SHP77 (cell line): ENCODE results near the gene DBX2.
"Not testable (repeated sequence)": the region's sequence is repeated elsewhere in the genome, so short reads cannot be mapped to it uniquely, and the experiment has no call there.

Experiments used
- DNase-seq, 2 experiments: peaks; one replicate each; lab custom pipeline; 2025; lab: John Stamatoyannopoulos, UW

DBX2 gene

DNA sequence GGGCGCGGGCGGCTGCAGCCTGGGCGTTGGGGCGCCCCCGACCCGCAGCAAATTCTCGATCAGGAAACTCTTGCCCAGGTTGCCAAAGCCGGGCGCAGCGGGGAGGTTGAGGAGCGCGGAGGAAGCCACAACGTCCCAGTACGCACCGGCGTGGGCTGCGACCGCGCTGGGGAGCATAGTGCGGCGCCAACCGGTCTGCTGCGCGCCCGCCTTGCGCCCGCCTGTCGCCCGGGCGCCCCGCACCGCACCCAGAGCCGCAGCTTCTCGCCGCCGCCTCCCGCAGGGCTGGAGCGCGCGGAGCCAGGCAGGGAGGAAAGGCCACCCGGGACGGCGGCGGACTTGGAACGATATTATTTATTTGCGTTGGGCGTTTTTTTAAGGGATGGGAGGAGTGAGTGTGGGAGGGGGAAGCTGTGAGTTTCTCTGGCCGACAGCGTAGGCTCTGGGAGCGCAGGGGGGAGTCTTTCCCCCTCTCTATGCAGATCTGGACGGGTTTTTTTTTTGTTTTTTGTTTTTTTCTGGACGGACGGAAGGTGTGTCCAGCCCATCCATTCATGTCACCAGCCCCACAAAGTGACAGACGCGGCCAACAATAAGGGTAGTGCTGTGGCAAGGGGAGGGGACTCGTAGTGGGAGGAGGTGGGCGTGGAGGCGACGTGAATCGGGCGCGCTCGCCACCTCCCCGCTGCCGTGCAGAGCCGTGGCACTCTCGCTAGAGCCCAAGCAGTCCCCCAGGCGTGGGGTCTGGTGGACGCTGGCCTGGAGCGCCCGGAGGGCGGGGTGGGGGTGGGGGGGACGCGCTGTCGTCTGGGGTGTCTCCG, at the start of gene DBX2:
Gene DBX2 (minus strand): TSS at position 349 of the 821 bp plus-strand sequence. CDS start 172 bp downstream, at position 177.
- no peak for DNase-seq

GRCh38 chr12:45098766-45099165, 47.9 kb upstream of the DBX2 start:
- DNase-seq, result no peak

GRCh38 chr12:45095417-45095816, 44.5 kb upstream of the DBX2 start:
- not testable (repeated sequence) for DNase-seq

DNA sequence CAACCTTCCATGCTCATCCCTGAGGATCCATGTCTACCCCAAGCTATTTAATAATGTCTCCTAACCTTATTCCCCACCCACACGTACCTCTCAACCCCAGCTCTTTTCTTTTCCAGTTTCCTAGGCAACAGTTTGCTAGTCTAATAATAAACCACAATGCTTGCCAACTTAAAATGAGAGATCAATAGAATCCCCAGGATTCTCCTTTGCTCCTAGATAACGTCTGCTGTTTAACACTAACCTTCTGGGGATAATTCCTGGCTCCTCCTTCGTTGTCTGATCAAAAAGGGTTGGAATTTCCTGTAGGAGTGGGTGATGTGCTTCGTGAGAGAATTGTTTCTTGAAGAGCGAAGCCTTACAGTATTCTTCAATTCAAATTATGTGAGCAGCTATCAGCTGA, 42.2 kb upstream of the DBX2 start:
- DNase-seq, result no peak

- DNase-seq, result no peak
These were observed 38.6 kb upstream of the DBX2 start for GRCh38 chr12:45089411-45090075.

GRCh38 chr12:45088608-45089007, 37.7 kb upstream of the DBX2 start:
- DNase-seq, result no peak

- not testable (repeated sequence) for DNase-seq
These were observed 33.3 kb upstream of the DBX2 start for GRCh38 chr12:45084248-45084647.

GRCh38 chr12:45077251-45077650, 26.4 kb upstream of the DBX2 start:
- DNase-seq, result no peak

DNA sequence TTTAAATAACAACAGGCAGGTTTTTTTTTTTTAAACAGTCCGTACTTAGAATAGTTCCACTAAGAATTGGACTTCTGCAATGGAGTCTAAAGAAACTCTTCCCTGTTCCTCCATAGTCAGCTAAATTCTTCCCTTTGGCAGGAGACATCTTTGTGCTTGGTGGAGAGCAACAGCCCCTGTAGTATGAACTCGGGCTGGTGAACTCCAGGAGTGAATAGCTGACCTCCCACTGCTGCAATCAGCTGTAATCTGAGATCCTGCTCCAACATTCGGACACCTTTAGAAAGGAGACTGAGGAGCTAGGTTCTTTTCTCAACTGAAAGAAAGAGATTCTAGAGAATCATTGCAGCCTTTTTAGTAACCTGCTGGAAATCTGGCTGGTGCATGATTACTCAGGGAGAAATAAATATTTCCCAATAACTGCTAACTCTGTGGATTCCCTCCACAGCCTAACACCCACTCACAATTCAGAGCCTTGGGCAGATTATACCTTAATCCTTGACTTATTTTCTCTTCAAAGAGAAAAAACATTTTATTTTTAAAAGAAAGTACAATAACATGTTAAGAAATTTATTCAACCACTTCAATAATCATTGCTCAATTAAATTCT, 25.6 kb upstream of the DBX2 start:
- DNase-seq, result no peak

DNA sequence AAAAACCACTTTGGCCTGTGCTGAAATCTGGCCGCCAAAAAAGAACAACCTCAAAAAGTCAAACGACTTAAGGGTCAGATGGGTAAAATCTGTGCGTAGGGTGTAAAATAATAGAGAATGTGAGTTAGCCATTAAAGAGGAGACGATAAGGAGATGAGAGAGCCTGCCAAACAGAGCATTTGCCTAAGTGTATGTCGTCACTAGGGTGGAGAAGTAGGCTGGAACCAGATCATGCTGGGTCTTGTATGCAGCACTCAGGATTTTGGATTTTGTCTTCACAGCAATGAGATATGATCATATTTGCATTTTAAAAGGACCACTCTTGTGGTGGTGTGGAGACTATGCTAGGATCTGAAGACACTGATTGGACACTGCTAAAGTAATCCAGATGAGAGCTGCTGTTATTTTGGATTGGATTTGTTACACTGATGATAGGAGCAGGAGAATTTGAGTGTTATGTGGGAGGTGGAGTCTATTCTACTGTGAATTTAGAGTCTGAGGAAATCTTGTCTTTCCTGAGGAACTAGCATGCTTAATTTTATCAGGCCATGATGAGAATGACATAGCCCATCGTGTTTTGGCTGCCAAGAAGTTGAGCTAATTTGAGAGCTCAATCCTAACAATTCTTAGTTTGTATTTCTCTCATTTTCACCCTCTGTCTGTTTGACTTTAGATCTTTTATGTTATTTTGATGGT, 24.8 kb upstream of the DBX2 start:
- no peak for DNase-seq

- DNase-seq, result no peak
These were observed 14.3 kb upstream of the DBX2 start for GRCh38 chr12:45065125-45065626.

GRCh38 chr12:45060976-45061375, 10.1 kb upstream of the DBX2 start:
- DNase-seq, result no peak

GRCh38 chr12:45051572-45052125, 750 bp upstream of the DBX2 start:
- no peak for DNase-seq

DNA sequence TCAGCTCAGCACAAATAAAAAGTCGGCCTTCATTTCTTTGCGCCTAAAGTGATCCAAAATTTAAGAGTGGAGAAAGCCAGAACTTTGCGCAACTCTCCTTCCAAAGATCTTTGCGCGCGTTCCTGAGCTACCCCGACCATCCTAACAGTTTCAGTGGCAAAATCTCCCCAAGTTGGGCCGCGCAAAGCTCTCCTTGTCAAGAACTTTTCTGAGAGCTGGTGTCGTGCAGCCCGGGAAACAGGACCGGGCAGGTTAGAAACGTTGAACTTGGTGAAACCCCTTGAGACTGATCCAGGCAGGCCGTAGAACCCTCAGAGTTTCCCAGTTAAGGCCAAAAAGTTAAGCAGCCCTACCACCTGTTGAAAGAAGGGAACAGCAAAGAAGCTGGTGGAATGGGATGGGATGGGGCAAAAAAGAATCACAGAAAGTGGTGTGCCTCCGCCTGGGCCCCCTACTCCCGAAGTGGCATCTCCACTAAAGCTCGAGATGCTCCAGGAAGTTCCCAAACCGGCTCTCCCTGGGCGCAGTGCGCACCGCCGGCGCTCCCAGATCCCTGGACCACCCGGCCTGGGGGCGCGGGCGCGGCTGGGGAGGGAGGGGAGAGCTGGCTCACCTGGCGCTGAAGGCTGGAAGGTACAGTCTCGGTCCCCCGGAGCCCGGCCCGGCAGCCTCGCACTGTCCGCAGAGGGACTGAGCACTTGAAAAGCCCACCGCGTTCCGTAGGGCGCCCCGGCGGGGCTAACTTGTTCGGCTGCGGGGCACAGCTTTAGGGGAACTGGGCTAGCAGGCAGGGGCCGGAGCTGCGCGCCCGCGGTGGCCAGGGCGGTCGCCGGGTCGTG, 768 bp downstream of the DBX2 start:
- no peak for DNase-seq

DNA sequence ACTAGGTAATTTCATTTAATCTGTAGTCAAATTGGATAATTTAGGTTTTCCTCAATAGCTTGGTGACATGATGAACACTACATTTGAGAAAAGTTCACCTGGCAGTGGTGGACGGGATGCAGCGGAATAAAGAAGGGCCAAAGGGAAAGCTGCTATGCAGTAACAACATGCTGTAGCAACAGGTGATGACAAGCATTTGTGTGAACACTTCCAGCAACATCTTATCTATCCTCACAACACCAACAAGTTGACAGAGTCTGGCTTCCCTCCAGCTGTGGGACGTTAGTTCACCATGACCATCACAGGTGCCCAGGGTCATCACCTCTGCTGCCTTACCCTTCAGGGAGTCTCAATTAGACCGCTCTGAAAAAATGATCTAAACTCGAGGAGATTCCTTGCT, 8.3 kb downstream of the DBX2 start:
- no peak for DNase-seq

DNA sequence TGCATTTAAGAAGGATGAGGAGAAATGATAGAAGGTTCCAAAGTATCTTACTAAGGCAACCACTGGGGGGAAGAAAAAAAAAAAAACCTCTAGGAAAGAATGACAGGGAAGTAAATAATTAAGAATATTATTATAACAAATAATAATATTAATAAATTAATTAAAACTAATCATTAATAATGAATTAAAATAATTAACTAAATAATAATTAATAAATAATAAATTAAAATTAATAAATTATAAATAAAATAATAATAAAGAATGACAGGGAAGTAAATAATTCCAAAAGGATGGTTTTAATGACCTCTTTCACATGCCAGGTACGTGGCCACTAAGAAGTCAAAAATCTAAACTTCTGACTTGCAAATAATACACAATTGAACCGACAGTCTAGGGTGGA, 9.9 kb downstream of the DBX2 start:
- no peak for DNase-seq

- no peak for DNase-seq
These were observed 11.1 kb downstream of the DBX2 start for GRCh38 chr12:45039757-45040156.

- no peak for DNase-seq
These were observed 16.0 kb downstream of the DBX2 start for GRCh38 chr12:45034861-45035265.

GRCh38 chr12:45017916-45018315, 33.0 kb downstream of the DBX2 start:
- DNase-seq, result no peak

DNA sequence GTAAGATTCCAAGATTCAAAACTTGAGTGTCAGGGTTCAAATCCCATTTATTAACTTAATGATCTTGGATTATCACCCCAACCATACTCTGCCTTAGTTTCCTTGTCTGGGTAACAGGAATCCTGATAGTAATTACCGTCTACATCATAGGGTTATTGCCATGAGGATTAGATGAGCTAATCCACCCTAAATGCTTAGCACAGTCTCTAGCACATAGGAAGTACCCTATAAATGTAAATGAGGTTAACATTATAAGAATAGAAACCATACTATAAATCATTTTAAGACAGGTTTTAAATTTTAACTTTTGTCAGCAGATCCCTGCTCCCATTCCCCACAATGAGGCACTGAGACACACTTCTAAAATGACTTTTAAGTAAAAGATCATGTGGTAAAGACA, 36.5 kb downstream of the DBX2 start:
- no peak for DNase-seq

- DNase-seq, result no peak
These were observed 38.1 kb downstream of the DBX2 start for GRCh38 chr12:45012749-45013148.
